Endothelial cell of umbilical vein (primary cell): ENCODE measurements around the gene CYB5R2. TPM values are rescaled to one million over a fixed set of nuclear protein-coding genes. Genes with fewer than 3 reads are reported as not detected.

ENCODE experiments used
- BruUV-seq: library from RNA; stranded (reverse); fragments of 400-500 nt; replicated peaks from 2 replicates; lab custom pipeline; 2021; lab: Mats Ljungman, UMichigan
- CTCF ChIA-PET: fragments of 300-600, 350-600 bp; sonication (Branson Sonifier 250); formaldehyde crosslinking; loops from one replicate; lab custom pipeline; 2021; ENCODE audit warnings: antibody characterized with exemption, inconsistent platforms; lab: Charles Lee
- POLR2A ChIA-PET: fragments of 300-600, 350-600 bp; sonication (Branson Sonifier 250); formaldehyde crosslinking; loops from one replicate; lab custom pipeline; 2021; ENCODE audit warnings: antibody characterized with exemption, inconsistent platforms; lab: Charles Lee
- DNase-seq: peaks from one replicate; pipeline ENCODE4 v3.0.0-alpha.2; 2011; ENCODE audit warnings: low read depth, low spot score
- FAIRE-seq: peaks from 2 replicates; lab custom pipeline; 2011; peaks lifted over from hg19 to GRCh38; lab: Jason Lieb, UNC
- H2AFZ ChIP-seq: 2 replicates; pipeline ENCODE4 v1.6.0; 2012; ENCODE audit warnings: low read depth, low read length, control low read depth, inconsistent platforms
- H3K27ac ChIP-seq: 2 replicates; pipeline ENCODE4 v1.5.1; 2011; ENCODE audit warnings: low read depth, mild to moderate bottlenecking, control low read depth, low read length, moderate library complexity; ENCODE audit not compliant: insufficient read depth
- H3K27me3 ChIP-seq, 2 experiments: 2 replicates each; pipeline versions ENCODE4 v1.6.0 to v1.6.1; 2011; ENCODE audit warnings: low read length in 2 of 2, mixed read lengths in 1 of 2; ENCODE audit not compliant: control insufficient read depth in 2 of 2, insufficient read depth in 2 of 2
- H3K36me3 ChIP-seq, 2 experiments: 2 replicates in 1 of 2; 3 replicates in 1 of 2; pipeline ENCODE4 v1.5.1; 2011; ENCODE audit warnings: low read length in 2 of 2, mild to moderate bottlenecking in 1 of 2, moderate library complexity in 1 of 2; ENCODE audit not compliant: control insufficient read depth in 2 of 2, insufficient read depth in 2 of 2; ENCODE audit errors: extremely low read depth in 1 of 2
- H3K4me1 ChIP-seq: 3 replicates; pipeline ENCODE4 v1.5.1; 2011; ENCODE audit warnings: mild to moderate bottlenecking, low read length; ENCODE audit not compliant: control insufficient read depth, insufficient read depth; ENCODE audit errors: extremely low read depth
- H3K4me2 ChIP-seq: 2 replicates; pipeline ENCODE4 v1.6.1; 2011; ENCODE audit warnings: low read length, control low read depth, mixed read lengths; ENCODE audit not compliant: insufficient read depth
- H3K4me3 ChIP-seq, 3 experiments: fragments of 200-600 bp in 1 of 3; sonication (generic), shearing (Covaris generic) in 1 of 3; replicated peaks in 1 of 3; 2 replicates each; pipeline ENCODE4 v1.5.1; 2011 to 2016; ENCODE audit warnings: control low read depth in 3 of 3, low read length in 3 of 3, mild to moderate bottlenecking in 2 of 3, inconsistent platforms in 1 of 3, low read depth in 1 of 3, moderate library complexity in 1 of 3; ENCODE audit not compliant: insufficient read depth in 1 of 3
- H3K79me2 ChIP-seq: 2 replicates; pipeline ENCODE4 v1.6.0; 2012; ENCODE audit warnings: low read length, inconsistent platforms; ENCODE audit not compliant: control insufficient read depth, insufficient read depth
- H3K9ac ChIP-seq: replicated peaks from 2 replicates; pipeline ENCODE3; 2011; ENCODE audit warnings: low read length, control low read depth; ENCODE audit not compliant: insufficient read depth; ENCODE audit errors: extremely low read depth
- H3K9me1 ChIP-seq: replicated peaks from 3 replicates; pipeline ENCODE4 v1.6.0; 2011; ENCODE audit warnings: mild to moderate bottlenecking, low read length; ENCODE audit not compliant: control insufficient read depth, insufficient read depth; ENCODE audit errors: extremely low read depth
- H3K9me3 ChIP-seq: replicated peaks from 2 replicates; pipeline ENCODE4 v1.5.1; 2012; ENCODE audit warnings: low read length, inconsistent platforms; ENCODE audit not compliant: control insufficient read depth, insufficient read depth
- H4K20me1 ChIP-seq: replicated peaks from 2 replicates; pipeline ENCODE3; 2011; ENCODE audit warnings: mild to moderate bottlenecking, low read length; ENCODE audit not compliant: control insufficient read depth, insufficient read depth; ENCODE audit errors: extremely low read depth
- CTCF ChIP-seq, 2 donors: IDR thresholded peaks; 1 replicate in 1 of 2; 2 replicates in 1 of 2; pipeline ENCODE4 v1.5.1; 2011; ENCODE audit warnings: low read length in 2 of 2, mild to moderate bottlenecking in 2 of 2, moderate library complexity in 2 of 2, control low read depth in 1 of 2, inconsistent platforms in 1 of 2, low read depth in 1 of 2; ENCODE audit not compliant: insufficient read depth in 1 of 2; ENCODE audit errors: extremely low read depth in 1 of 2
- EZH2 ChIP-seq: IDR thresholded peaks from 2 replicates; pipeline ENCODE4 v1.6.1; 2012; ENCODE audit warnings: borderline replicate concordance, low read depth, mild to moderate bottlenecking, moderate library complexity, low read length, inconsistent platforms; ENCODE audit not compliant: severe bottlenecking
- FOS ChIP-seq: IDR thresholded peaks from 2 replicates; pipeline ENCODE4 v1.6.1; 2011; ENCODE audit warnings: mild to moderate bottlenecking, low read length, moderate library complexity, borderline replicate concordance; ENCODE audit not compliant: insufficient read depth
- GATA2 ChIP-seq: IDR thresholded peaks from 2 replicates; pipeline ENCODE4 v1.7.0; 2011; ENCODE audit warnings: low read depth, mild to moderate bottlenecking, moderate library complexity, mixed read lengths, low read length; ENCODE audit not compliant: insufficient read length, insufficient read depth
- JUN ChIP-seq: IDR thresholded peaks from 2 replicates; pipeline ENCODE4 v1.6.1; 2011; ENCODE audit warnings: borderline replicate concordance, low read depth; ENCODE audit not compliant: insufficient read length, insufficient read depth
- MAX ChIP-seq: IDR thresholded peaks from 2 replicates; pipeline ENCODE4 v1.6.1; 2011; ENCODE audit not compliant: insufficient read depth, insufficient read length
- MYC ChIP-seq: IDR thresholded peaks from one replicate; pipeline ENCODE4 v1.6.1; 2011; ENCODE audit warnings: mild to moderate bottlenecking, low read depth, low read length
- POLR2A ChIP-seq: IDR thresholded peaks from 2 replicates; pipeline ENCODE4 v1.6.1; 2012; ENCODE audit warnings: low read depth, mild to moderate bottlenecking, control low read depth, low read length
- POLR2AphosphoS5 ChIP-seq: IDR thresholded peaks from 2 replicates; pipeline ENCODE4 v1.6.1; 2012; ENCODE audit warnings: low read depth, mild to moderate bottlenecking, control low read depth, low read length, moderate library complexity; ENCODE audit not compliant: insufficient read depth
- dilution Hi-C: fragments of 300-500 bp; cut with MboI; formaldehyde crosslinking; loops from one replicate; pipeline ENCODE4 v1.15.0; 2019; ENCODE audit warnings: low sequenced_read_pairs; ENCODE audit not compliant: extremely low pct_ligation_motif_present
- intact Hi-C: fragments of 100-400 bp; cut with micrococcal nuclease; formaldehyde crosslinking; loops from one replicate; pipeline ENCODE4 v1.10.0; 2022
- polyA plus RNA-seq, 4 experiments: library from polyadenylated mRNA; depleted of rRNA in 3 of 4; stranded (reverse) in 3 of 4; unstranded in 1 of 4; fragments of >200 nt; gene quantifications; 2 replicates each; pipeline versions ENCODE4 v1.2.1 to v1.2.3, GENCODE V29; 2011 to 2012; ENCODE audit warnings: missing spikeins in 1 of 4
- total RNA-seq: library from RNA; stranded (reverse); gene quantifications from 2 replicates; pipeline ENCODE4 v1.2.3, GENCODE V29; 2021

The CYB5R2 gene
- total and polyA plus RNA-seq, 2 donors (not counting 3 experiments of a cell fraction or from before 2014, with no cell fraction given) = 4.8 to 5.0 TPM

- Histone ChIP-seq H3K4me1 (no peaks in the 10 kb centered on the region), H3K36me3 (no peaks in the 10 kb centered on the region), H4K20me1 (no peaks in the 10 kb centered on the region), H2AFZ (no peak overlapping the region), H3K79me2 (no peaks in the 10 kb centered on the region), H3K9ac (no peak overlapping the region), H3K27ac (no peak overlapping the region), H3K27me3 (peaks cover 20 to 33% of the 10 kb centered on the region in 2 experiments), H3K4me2 (no peak overlapping the region), H3K9me1 (no peaks in the 10 kb centered on the region), H3K4me3 (no peak overlapping the region), H3K9me3 (no peaks in the 10 kb centered on the region)
- DNase-seq = no peak
- FAIRE-seq = no peak
- dilution Hi-C loops (no loop called here), intact Hi-C loops (no loop called here)
- TF ChIP-seq MYC (no peak), POLR2A (no peak), JUN (no peak), CTCF (IDR thresholded peaks at IDR 0.05; ENCODE audit: extremely low read depth in 1 of 2, insufficient read depth in 1 of 2, low read depth in 1 of 2, low read length in 2 of 2) (no peak), GATA2 (no peak), EZH2 (no peak), FOS (no peak), MAX (no peak), POLR2AphosphoS5 (no peak)
- POLR2A ChIA-PET = no interaction called here
- no TSS peak for BruUV-seq
- CTCF ChIA-PET = interaction anchor here (0.9 to 1.8 kb wide), 2 partner anchors 11 to 112 kb away, joined by 3 to 5 read pairs; no protein-coding TSS in a partner anchor
These were observed 10.3 kb upstream of the CYB5R2 start for GRCh38 chr11:7683571-7683970.
